ENCODE results near the gene STX11.
A peak's percentile ranks its signal among the peaks of the same experiment; 100 is the strongest.

Gene STX11

DNA sequence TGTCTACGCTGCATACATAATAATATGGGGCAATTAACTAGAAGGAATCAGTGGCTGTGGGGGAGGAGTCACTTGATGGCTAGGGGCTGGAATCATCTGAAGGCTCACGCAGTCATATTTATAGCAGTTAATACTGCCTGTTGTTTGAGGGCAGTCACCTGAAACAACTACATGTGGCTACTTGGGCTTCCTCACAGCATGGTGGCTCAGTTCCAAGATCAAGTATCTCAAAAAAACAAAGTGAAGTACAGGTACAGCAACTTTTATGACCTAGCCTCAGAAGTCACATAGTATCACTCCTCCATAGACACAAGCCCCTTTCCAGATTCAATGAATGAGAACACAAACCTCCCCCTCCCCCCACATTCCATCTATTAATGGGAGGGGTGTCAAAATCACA is 63.7 kb downstream of the STX11 start:
- no peak for DNase-seq (ENCODE audit: low read depth in 2 of 3, low spot score in 1 of 3)

GRCh38 chr6:144214622-144215401 is 64.5 kb downstream of the STX11 start:
- no peak for DNase-seq (ENCODE audit: low read depth in 2 of 3, low spot score in 1 of 3)

- peak in 1 of 3 donors; percentile 8 for DNase-seq (ENCODE audit: low read depth in 2 of 3, low spot score in 1 of 3)
These were observed 65.2 kb downstream of the STX11 start for GRCh38 chr6:144215402-144215931.

- DNase-seq (ENCODE audit: low read depth in 2 of 3, low spot score in 1 of 3), result peak; percentile 84 to 97 (median 91)
These were observed 65.8 kb downstream of the STX11 start for GRCh38 chr6:144215932-144216667.

- DNase-seq (ENCODE audit: low read depth in 2 of 3, low spot score in 1 of 3), result peak in 1 of 3 donors; percentile 53
These were observed 66.4 kb downstream of the STX11 start for GRCh38 chr6:144216668-144217218.

DNA sequence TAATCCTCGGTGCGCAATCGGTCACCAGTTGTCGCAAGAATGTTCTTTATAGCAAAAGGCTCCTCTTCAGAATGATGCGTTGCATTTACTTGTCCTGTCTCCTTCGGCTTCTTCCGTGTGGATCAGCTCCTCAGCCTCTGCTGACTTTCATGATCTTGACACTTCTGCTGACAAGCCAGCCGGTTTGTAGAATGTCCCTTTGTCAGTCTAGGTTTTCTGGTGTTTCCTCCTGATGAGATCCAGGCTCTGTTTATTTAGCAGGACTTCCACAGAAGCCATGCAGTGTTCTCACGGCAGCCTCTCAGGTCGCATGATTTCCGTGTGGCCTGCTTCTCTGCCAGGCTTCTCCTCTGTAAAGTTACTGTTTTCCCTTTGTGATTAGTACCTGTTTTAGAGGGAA is 66.9 kb downstream of the STX11 start:
- DNase-seq (ENCODE audit: low read depth in 2 of 3, low spot score in 1 of 3), result no peak

- no peak for DNase-seq (ENCODE audit: low read depth in 2 of 3, low spot score in 1 of 3)
These were observed 67.5 kb downstream of the STX11 start for GRCh38 chr6:144217797-144218196.

DNA sequence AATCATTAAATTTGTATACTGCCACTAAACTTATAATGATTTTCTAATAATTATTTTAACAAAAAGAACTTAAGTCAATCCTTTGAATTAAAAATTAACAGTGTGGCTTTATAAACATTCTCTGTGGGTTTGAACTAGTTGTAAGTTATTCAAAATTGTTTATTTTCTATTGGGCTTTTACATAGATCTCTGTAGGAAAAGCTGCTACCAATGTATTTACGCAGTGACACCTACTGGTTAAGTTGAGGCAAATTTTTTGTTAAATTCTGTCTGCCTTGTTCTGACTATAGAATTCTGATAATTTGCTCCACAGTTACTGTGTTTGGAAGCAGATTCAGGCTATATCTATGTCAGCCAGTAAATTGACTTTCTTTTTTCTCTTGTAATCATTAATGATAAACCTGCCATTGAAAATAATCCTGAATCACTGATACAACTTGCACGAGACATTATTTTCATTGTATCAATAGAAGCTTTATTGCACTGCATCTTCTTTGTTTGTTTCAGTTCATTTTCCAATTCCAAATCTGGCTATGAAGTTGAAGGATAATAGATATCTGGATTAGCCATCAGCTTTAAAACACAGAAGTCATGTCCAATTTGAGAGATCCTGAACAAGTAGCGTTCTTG is 68.9 kb downstream of the STX11 start:
- no peak for DNase-seq (ENCODE audit: low read depth in 2 of 3, low spot score in 1 of 3)

GRCh38 chr6:144220031-144220790 is 69.9 kb downstream of the STX11 start:
- no peak for DNase-seq (ENCODE audit: low read depth in 2 of 3, low spot score in 1 of 3)

- no peak for DNase-seq (ENCODE audit: low read depth in 2 of 3, low spot score in 1 of 3)
These were observed 73.4 kb downstream of the STX11 start for GRCh38 chr6:144223686-144224085.

DNA sequence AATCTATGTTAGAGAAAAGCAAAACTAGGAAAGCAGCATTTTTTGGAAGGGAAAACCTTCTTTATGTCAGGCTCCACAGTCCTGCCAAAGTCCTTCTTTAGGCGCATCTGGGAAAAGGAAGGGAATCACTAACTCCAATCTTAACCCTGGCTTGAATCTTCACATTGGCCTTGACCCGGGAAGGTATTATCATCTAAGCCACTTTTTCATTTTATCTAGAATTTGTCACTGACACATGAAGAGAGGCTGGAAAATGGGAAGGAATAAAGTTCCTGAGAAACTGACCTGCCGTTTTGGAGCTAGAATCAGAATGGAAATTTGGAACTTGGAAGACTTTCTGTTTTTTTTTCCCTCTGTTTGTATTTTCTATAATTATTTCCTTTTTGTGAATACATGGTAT is 81.4 kb downstream of the STX11 start:
- no peak for DNase-seq (ENCODE audit: low read depth in 2 of 3, low spot score in 1 of 3)

DNA sequence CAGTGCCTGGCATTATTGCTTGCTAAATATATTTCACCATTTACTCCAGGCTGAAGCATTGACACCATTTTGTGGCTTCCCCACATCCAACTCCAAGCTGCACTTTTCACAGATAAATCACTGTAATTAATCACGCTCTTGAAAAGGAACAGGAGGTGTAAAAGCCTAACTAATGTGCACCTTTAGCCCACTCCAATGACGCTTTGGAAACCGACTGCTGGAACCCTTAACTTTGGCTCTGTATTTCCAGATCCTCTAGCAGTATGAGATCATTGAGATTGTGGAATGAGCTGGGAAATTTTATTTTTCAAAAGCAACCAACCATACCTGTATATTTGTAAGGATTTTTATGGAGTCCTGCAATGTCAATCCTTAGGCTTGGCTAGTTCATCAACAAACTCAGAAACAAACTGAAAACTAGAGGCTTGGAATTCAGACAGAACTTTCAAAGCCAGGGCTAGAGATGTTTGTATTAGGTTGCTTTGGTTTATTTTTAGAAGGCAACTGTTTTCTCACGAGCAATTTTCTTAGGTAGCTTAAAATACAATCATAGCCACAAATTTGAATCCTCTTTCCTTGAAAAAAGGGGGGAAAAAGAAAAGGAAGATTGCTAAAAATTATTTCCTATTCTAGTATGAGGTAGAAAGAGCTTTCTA is 82.0 kb downstream of the STX11 start:
- DNase-seq (ENCODE audit: low read depth in 2 of 3, low spot score in 1 of 3), result no peak

DNA sequence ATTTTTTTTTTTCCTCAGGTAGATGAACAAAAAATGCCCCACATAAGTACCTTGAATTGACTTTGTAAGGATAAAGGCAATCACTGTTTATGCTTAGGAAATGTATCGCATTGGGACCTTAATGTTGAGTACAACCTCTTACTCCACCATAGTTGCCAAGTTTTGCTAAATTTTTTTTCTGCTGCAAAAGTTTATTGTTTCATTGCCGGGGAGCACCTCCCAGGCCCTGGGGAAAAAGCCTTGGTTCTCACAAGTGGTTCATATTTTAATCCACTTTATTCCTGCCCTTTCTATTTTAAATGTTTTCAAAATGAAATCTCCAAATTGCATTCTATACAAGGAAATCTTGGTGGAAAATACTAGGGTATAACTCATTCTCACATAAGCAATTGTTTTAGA is 82.5 kb downstream of the STX11 start:
- DNase-seq (ENCODE audit: low read depth in 2 of 3, low spot score in 1 of 3), result no peak

DNA sequence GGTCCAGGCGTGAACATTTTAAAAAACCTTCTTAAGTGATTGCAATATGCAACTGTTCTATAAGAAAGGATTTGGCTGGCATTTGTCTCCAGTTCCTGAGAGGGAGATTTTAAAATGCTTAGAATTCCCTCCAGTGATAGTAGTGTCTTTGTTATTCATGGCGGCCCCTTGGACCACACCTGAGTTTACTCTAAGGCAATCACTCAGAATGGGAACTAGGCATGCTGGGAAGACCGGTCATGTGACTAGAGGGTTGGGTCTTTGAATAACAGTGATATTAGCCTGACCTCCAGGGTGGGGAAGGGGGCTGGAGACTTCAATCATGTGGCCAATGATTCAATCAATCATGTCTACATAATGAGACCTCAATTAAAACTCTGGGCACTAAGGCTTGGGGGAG is 84.1 kb downstream of the STX11 start:
- no peak for DNase-seq (ENCODE audit: low read depth in 2 of 3, low spot score in 1 of 3)

DNA sequence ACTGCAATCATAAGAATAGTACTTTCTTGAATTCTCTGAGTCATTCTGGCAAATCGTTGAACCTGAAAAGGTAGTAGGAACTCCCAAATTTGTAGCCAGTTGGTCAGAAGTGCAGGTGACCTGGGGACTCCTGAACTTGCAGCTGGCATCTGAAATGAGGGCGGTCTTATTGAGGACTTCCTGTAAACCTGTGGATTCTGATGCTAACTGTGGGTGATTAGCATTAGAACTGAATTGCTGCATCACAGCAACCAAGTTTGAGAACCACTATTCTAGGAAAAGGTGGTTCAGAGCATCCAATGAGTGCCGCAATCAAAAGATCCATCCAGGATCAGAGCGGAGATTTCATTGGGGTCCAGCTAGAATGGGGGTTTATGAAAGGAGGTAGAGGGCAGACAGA is 84.6 kb downstream of the STX11 start:
- no peak for DNase-seq (ENCODE audit: low read depth in 2 of 3, low spot score in 1 of 3)
